ENCODE data around the gene EXOSC7.

DNA sequence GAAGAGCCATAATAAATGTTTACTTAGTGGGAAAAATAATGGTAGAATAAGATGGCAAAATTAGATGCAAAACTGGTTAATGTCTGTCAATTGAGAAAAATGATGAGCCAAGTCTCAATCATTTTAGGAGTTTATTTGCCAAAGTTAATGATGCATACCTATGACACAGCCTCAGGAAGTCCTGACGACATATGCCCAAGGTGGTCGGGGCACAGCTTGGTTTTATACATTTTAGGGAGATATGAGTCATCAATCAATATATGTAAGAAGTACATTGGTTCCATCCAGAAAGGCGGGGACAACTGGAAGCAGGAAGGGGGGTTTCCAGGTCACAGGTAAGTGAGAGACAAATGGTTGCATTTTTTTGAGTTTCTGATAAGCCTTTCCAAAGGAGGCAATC, 81.5 kb downstream of the EXOSC7 start:
- no peak for TF ChIP-seq ZNF274 (IDR thresholded peaks at IDR 0.05; ENCODE audit: low read depth, low read length)
- no peak for TF ChIP-seq YY1 (IDR thresholded peaks at IDR 0.05; ENCODE audit: insufficient read depth, insufficient read length)
- no peak for TF ChIP-seq SUZ12 (IDR thresholded peaks at IDR 0.05; ENCODE audit: extremely low read depth, insufficient read depth, insufficient read length)
